ENCODE data around the gene NADK2. TPM values are rescaled to one million over a fixed set of nuclear protein-coding genes. Genes with fewer than 3 reads are reported as not detected.

Gene NADK2
- polyA plus RNA-seq, 3 donors: 51.0 to 57.2 (median 55.6) TPM

DNA sequence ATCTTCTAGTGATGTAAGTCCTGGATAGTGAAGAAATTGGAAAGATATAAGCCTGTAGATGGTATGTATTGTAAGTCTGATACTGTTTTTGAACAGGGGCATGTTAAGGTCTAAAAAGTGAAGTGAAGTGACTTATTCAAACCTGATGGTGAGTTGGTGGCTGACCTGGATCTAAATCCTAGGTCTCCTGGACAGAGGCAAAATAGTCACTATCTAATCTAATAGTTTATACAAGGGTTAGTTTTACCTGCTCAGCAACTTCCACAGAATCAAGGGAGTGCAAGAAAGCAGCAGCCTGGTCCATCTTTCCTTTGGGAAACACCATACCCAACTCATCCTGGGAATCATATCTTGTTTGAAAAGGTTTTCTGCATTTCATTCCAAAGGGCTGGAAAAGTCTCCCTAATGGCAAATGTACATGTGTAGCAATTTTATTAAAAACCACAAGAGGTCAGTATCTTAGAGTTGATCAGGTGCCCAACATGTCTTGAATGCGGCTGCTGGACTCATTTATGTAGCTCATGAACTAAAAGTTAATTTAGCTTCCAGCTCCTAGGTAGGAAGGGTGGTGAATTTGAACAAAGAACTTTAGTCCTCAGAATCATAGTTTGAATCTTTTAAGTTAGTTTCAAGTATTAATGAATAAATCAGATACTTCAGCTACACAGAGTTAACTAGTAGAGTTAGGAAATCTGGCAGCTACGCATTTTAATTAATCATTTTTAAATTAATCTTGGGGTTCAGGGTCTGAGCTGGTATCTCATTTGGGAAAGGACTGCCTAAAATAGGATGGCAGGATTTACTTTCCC, 63.8 kb downstream of the NADK2 start:
- DNase-seq (ENCODE audit: extremely low read depth in 1 of 11, low read depth in 9 of 11, low spot score in 4 of 11): peak in 9 of 11 donors; percentile 2 to 22 (median 10)

DNA sequence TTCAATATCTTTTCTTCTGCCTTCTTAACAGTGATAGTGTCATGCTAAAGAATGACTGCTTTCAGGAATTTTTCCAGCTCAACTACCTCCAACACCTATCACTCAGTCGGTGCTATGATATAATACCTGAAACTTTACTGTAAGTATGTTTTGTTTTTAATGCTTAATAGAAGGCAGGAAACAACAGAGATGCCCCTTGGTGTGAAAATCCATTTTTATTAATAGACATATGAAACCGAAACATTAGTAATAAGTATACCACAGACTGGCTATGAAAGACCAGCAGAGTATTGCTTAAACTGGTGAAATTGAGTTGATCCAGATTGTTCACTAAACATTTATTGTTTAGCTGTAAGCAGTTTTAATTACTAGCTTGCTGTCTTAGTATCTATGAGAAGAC, 64.6 kb downstream of the NADK2 start:
- DNase-seq (ENCODE audit: extremely low read depth in 1 of 11, low read depth in 9 of 11, low spot score in 4 of 11): no peak

DNA sequence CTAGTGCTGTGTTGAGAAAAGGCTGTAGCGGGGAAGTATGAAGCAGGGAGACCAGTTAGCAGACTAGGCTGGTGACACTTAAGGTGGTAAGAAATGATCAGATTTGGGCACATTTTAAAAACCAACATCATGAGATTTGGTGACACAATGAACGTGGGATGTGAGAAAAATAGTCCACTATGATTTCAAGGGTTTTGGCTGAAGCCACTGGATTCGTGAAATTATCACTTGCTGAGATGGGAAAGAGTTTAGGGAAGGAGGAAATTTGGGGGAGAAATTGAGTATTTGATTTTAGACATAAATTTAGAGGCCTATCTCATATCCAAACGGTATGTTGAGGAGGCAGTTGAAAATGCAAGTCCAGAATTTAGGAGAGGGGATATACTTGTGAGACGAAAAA, 66.7 kb downstream of the NADK2 start:
- DNase-seq (ENCODE audit: extremely low read depth in 1 of 11, low read depth in 9 of 11, low spot score in 4 of 11): no peak

DNA sequence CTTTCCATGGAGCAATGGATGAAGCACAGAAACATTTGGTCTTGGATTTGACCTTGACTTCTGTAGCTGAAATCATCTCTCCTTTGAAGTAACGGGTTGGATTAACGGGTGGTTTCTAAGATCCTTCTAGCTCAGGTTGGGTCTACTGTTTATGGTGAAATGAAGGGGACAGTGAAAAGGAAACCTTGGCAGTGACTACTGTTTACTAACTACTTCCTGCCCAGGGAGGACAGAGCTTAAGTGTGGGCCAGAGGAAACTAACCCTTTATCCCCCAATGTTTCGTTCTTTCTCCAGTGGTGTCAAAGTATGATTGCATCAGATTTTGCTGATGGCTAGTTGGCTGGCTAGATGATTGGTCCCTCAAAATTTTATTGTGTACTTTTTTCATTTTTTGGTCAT, 67.6 kb downstream of the NADK2 start:
- no peak for DNase-seq (ENCODE audit: extremely low read depth in 1 of 11, low read depth in 9 of 11, low spot score in 4 of 11)

DNA sequence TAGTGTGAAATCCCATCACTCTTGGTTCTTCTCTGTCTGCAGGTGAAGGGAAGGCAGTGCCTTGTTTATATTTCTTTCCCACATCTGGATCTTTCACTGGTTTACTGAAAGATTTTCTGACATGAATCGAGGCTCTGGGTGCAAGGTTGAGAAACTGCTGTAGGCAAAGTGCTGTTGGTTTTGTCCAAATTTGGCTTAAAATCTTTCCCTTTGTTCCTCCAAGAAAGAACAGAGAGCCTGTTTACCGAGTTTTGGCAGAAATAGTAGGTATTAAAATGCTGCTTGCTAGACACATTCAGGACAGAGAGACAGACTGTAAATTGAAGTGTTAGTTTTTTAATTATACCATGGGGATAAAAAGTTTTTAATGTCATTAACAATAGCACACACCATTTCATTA, 68.3 kb downstream of the NADK2 start:
- no peak for DNase-seq (ENCODE audit: extremely low read depth in 1 of 11, low read depth in 9 of 11, low spot score in 4 of 11)

DNA sequence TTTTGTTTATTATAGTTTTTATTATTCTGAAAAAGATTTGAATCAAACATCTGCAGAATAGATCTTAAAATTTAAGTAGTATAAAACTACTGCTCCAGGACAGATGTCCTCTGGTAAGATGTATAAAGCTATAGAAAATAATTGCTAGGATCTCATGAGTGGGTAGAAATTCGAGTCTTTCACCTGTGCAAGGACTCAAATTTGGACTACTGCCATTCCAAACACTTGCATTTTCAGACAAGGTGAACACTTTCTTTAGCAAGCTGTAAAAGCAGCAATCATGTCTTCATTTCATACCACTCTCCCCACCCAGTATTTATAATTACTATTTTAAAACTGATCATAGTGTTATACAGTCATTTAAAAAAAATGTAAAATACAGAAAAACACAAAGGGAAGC, 69.1 kb downstream of the NADK2 start:
- no peak for DNase-seq (ENCODE audit: extremely low read depth in 1 of 11, low read depth in 9 of 11, low spot score in 4 of 11)

DNA sequence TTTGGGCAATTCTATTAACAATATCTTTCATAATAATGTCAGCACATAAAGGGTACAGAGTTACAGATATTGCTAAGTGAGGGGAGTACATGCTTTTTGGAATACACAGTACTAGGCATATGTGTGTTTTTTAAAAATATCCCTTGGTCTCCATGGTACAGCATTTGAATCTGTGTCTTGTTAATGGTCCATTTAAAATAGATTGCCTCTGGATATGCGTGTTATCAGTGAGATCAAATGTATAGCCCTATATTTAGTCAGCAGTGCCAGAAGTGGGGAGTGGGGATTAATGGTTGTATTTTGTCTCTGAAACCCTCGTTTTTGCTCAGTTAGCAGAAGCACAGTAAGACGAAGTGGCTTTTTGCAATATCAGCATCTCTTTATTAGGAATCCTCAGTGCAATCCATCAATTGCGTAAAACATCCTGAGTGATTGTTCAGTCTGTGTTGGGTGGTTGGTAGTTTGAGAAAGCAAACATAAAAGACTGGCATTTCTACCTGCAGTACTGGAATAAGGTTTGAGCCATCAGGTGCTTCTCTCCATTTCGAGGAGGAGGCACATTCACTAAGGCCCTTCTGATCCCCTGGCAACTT, 70.8 kb downstream of the NADK2 start:
- no peak for DNase-seq (ENCODE audit: extremely low read depth in 1 of 11, low read depth in 9 of 11, low spot score in 4 of 11)

DNA sequence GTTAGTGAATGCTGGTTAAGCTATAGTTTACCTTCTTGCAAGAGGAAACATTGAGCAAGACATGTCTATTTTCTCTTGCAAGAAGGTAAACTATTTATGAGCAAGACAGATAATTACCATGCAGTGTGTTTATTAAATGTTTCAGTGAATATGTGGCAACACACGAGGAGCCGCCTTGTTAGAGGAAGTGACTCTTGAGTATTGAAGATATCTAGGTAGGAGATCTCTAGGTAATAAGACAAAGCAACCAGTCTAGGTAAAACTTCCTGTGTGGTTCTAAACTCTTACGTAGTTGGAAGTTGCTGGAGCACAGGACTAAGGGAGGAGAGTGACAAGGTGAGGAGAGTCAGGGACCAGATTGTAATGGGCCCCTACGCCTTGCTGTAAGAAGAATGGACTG, 73.0 kb downstream of the NADK2 start:
- no peak for DNase-seq (ENCODE audit: extremely low read depth in 1 of 11, low read depth in 9 of 11, low spot score in 4 of 11)

DNA sequence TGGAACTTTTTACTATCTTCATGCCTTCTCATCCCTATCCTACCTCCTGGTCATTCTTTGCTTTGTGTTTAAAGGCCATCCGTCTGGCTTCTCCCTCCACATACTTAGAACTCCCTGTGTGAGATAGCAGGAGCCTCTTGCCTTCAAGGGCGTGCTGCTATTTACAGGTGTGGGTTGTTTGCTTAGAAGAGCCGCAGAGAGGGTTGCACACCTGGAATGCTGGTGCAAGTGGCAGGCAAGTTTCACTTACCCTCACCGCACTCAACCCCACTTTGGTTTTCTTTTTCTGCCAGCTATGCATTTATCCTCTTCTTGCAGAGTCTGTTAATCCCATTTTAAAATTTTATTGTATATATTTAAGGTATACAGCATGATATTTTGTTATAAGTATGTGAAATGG, 77.3 kb downstream of the NADK2 start:
- DNase-seq (ENCODE audit: extremely low read depth in 1 of 11, low read depth in 9 of 11, low spot score in 4 of 11): no peak

DNA sequence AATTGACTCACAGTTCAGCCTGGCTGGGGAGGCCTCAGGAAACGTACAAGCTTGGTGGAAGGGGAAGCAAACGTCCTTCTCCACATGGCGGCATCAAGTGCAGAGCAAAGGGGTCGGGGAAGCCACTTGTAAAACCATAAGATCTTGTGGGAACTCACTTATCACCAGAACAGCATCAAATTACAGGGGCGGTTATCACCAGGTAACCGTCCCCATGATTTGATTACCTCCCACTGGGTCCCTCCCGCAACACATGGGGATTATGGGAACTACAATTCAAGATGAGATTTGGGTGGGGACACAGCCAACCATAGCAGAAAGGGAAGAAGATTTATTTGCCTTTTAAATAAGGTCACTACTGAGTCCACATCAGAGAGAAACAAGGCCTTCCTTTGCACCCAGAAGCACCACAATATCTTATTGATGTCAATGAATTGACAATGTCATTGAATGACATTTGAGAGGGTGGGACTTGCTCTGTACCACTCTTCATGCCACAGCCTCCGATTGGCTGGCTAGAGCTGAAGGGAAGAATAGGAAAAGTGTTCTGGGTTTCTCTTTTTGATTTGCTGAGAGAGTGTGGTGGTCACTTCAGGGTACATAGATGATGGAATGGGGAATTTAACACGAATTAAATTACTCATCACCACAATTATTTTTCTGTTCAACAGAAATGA, 78.8 kb downstream of the NADK2 start:
- no peak for DNase-seq (ENCODE audit: extremely low read depth in 1 of 11, low read depth in 9 of 11, low spot score in 4 of 11)

DNA sequence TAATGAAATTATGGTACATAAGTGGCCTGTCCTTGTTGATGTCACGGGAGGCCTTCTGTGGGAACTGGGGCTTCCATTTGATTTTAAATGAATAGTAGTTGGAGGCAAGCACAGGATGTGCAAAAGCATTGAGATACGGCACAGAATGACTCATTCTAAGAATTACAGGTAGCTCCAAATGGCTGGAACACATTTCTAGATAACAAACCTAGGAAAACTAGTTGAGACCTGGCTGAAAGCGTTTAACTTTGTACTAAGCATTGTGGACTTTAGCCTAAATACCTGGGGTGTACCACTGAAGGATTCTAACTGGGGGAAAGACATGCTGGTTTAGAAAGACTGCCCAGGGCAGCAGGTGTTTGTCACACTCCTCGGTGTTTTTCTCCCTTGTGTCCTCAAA, 80.4 kb downstream of the NADK2 start:
- no peak for DNase-seq (ENCODE audit: extremely low read depth in 1 of 11, low read depth in 9 of 11, low spot score in 4 of 11)

DNA sequence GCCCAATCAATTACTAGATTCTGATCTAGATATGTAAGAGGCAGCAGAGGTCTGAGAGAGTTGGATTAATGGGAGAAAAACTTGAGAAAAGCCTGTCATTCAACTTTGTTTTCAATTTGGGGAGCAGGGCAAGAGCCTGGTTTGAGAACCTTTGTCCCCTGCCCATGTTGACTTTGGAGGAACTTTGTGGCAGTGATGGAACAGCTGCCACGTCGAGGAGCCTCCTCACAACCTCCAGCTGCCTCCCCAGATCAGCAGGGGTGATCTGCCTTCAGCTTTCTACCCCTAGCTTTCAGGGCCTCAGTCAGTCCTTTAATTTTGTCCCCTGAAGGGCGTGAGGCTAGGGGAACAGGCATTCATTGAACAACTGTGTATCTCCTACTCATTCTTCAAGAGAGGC, 81.1 kb downstream of the NADK2 start:
- DNase-seq (ENCODE audit: extremely low read depth in 1 of 11, low read depth in 9 of 11, low spot score in 4 of 11): no peak

DNA sequence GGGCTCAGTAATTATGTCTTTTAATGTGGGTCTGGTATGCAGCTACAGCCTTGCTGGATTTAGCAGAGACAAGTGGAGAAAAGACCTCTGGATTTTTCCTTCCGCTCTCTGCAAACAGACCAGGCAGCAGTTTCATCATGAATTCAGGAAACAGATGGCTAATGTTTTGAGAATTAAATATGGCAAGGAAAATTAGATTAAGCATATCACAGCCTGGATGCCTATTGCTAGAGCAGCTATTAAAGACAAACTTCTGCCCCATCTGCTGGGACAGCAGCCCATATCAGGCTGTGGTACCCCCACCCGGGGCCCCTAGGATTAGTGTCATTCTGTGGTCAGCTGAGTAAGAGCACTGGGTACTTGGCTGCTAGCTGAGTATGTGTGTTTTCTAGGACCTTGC, 83.6 kb downstream of the NADK2 start:
- DNase-seq (ENCODE audit: extremely low read depth in 1 of 11, low read depth in 9 of 11, low spot score in 4 of 11): no peak

DNA sequence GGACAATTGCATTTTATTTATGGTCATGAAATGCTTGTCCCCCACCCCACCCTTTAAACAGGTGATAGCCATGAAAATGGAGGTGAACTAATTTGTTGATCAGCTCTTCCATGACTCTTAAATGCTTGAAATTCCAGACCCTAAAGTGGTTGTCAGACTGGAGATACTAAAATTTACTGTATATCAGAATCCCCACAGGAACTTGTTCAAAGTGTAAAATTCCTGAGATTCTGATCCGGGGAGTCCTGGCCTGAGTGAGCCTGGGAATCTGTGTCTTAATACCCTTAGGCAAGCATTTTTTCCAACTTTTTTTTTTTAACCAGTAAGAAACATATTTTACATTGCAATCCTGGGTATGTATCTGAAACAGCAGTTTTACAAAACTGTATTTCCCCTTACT, 85.1 kb downstream of the NADK2 start:
- no peak for DNase-seq (ENCODE audit: extremely low read depth in 1 of 11, low read depth in 9 of 11, low spot score in 4 of 11)

DNA sequence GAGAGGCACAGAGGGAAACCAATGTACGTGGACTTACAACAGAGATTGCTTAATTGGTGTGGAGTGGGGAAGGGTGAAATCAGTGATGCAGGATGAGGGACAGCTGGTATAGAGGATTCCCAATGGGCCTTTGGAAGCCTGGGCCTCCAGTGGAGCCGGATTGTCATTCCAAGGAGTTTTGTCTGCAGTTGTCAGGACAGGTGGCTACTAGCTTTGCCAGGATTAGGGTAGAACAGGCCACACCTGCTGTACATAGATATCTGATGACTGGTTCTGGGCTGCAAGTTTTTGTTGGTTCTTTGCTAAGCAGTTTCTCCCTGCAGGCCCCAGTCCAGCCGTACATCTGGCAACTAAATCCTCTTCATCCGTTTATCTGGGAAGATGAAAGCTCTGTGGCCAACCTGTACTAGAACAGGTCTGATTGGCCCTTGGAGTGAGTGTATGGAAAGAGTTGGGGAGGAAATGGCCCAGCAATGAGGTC, 85.6 kb downstream of the NADK2 start:
- DNase-seq (ENCODE audit: extremely low read depth in 1 of 11, low read depth in 9 of 11, low spot score in 4 of 11): no peak

DNA sequence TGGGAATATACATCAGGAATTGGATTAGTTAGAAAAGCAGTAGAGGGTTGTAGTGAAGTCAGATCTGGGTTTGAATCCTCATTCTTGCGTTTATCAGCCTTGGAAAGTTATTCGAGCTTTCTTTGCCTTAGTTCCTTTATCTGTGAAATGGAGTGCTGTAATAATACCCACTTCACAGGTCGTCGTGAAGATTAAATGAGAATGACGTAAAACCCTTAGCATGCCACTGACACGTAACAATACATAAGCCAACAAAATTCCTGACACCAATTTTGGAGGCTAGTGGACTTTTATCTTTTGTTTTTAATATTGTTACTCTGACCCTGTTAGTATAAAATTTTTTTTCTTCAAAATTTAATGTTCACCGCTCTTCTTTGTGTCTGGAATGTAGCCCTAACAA, 86.4 kb downstream of the NADK2 start:
- no peak for DNase-seq (ENCODE audit: extremely low read depth in 1 of 11, low read depth in 9 of 11, low spot score in 4 of 11)

DNA sequence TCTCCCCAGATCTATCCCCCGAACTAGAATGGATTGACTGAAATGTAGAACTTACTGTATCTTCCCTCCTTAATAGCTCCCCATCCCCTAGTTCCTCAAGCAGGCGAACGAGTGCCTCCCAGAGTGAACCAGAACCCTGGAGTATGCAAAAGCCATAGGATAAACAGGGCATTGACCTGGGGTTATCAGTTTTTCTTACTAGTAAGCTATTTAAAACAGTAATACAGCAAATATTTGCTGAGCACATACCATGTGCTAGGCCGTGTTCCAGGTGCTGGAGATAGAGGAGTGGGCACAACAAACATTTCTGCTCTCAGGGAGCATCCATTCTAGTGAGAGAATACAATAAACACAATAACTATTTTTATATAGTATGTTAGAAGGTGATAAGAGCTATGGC, 88.0 kb downstream of the NADK2 start:
- DNase-seq (ENCODE audit: extremely low read depth in 1 of 11, low read depth in 9 of 11, low spot score in 4 of 11): no peak

DNA sequence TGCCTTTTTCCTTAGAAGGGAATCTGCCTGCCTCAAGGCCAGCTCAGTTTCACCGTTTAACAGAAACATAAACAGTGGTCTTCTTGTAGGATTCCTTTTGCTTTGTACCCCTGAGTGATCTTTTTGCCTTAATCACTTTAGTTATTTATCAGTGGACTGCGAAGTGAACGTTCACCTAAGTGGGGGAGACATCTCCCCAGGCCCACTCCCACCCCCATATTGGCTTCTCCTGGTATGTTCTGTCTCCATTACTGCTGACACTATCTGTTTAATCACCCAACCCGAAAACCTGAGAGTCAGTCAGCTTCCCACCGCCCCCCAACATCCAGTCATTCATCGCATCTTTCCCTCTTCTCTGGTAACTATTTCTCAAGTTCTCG, 88.4 kb downstream of the NADK2 start:
- no peak for DNase-seq (ENCODE audit: extremely low read depth in 1 of 11, low read depth in 9 of 11, low spot score in 4 of 11)

DNA sequence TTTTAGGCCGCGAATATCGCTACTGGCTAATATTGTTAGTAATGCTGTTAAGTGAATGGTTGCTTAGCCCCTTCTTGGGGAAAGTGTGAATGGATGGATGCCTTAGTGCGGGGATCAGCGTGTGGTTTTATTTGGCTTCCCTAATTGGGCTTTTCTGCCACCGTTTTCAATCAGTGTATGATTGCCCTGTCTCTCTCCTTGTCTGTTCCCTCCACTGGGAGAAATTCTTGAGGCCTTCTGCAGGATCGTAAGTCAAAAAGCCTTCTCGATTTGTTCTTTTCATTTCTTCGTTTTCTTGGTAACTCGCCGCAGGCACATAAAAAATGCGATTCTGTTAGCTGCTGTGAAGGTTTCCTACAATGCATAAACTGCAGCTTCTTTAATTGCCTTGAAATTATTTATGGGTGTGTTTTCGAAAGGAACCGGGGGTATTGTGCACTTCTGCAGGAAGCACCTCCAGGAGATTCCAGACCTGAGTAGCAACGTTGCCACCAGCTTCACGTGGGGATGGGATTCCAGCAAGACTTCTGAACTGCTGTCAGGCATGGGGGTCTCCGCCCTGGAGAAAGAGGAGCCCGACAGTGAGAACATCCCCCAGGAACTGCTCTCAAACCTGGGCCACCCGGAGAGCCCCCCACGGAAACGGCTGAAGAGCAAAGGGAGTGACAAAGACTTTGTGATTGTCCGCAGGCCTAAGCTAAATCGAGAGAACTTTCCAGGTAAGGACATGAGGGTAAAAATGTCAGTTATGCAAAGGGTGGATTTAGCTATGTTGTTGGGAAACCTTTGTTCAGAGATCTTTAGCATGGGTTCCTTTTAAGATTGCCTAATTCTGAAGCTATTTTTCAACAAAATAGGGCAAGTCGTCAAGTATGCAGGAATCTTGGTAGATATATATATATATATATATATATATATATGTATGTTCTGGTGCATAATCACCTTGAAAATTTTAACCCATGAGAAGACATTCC, 89.1 kb downstream of the NADK2 start:
- DNase-seq (ENCODE audit: extremely low read depth in 1 of 11, low read depth in 9 of 11, low spot score in 4 of 11): peak in 5 of 11 donors; percentile 5 to 27 (median 7)

Measured in renal cortex interstitium (tissue), 11 donors.